Karpas-422 (cell line): Measurements from ENCODE around the gene CARD14. TPM values are rescaled to one million over a fixed set of nuclear protein-coding genes. Genes with fewer than 3 reads are reported as not detected.

ENCODE experiments used
- DNase-seq: peaks from one replicate; pipeline ENCODE4 v3.0.0-alpha.2; 2015
- H2AFZ ChIP-seq: fragments of 200-600 bp; sonication (generic); 2 replicates; pipeline ENCODE4 v1.6.1; 2014; ENCODE audit warnings: antibody characterized with exemption, low read length, mixed read lengths
- H3K27ac ChIP-seq: fragments of 200-600 bp; sonication (generic); 2 replicates; pipeline ENCODE4 v1.5.1; 2014; ENCODE audit warnings: mild to moderate bottlenecking, low read length, moderate library complexity
- H3K27me3 ChIP-seq: fragments of 200-600 bp; sonication (generic); 2 replicates; pipeline ENCODE4 v1.6.1; 2014; ENCODE audit warnings: low read length, mixed read lengths
- H3K36me3 ChIP-seq: fragments of 200-600 bp; sonication (generic); 2 replicates; pipeline ENCODE4 v1.6.1; 2014; ENCODE audit warnings: low read length, mixed read lengths; ENCODE audit not compliant: insufficient read depth
- H3K4me1 ChIP-seq: fragments of 200-600 bp; sonication (generic); 2 replicates; pipeline ENCODE4 v1.6.1; 2014; ENCODE audit warnings: mild to moderate bottlenecking, low read length, mixed read lengths
- H3K4me2 ChIP-seq: fragments of 200-600 bp; sonication (generic); 2 replicates; pipeline ENCODE4 v1.6.1; 2014; ENCODE audit warnings: low read length, low read depth, mild to moderate bottlenecking; ENCODE audit not compliant: poor library complexity, severe bottlenecking
- H3K4me3 ChIP-seq: fragments of 200-600 bp; sonication (generic); 2 replicates; pipeline ENCODE4 v1.5.1; 2014; ENCODE audit warnings: mild to moderate bottlenecking, antibody characterized with exemption, low read length, mixed read lengths
- H3K79me2 ChIP-seq: fragments of 200-600 bp; sonication (generic); 2 replicates; pipeline ENCODE4 v1.6.1; 2014; ENCODE audit warnings: mild to moderate bottlenecking, low read length, mixed read lengths
- H3K9ac ChIP-seq: fragments of 200-600 bp; sonication (generic); 2 replicates; pipeline ENCODE4 v1.6.0; 2014; ENCODE audit warnings: low read length
- H3K9me2 ChIP-seq: fragments of 200-600 bp; sonication (generic), shearing (Covaris generic); replicated peaks from 2 replicates; pipeline ENCODE4 v1.6.0; 2014; ENCODE audit warnings: mild to moderate bottlenecking, low read length, moderate library complexity; ENCODE audit not compliant: insufficient read depth
- H3K9me3 ChIP-seq: fragments of 300-700, 200-600 bp; sonication (generic); 2 replicates; pipeline ENCODE4 v1.6.1; 2014; ENCODE audit warnings: low read length, mixed read lengths
- H4K20me1 ChIP-seq: fragments of 200-600 bp; sonication (generic); 2 replicates; pipeline ENCODE4 v1.6.1; 2014; ENCODE audit warnings: mild to moderate bottlenecking, antibody characterized with exemption, low read length, low read depth; ENCODE audit not compliant: insufficient read depth
- total RNA-seq: library from RNA; depleted of rRNA; stranded (reverse); fragments of >200 nt; shearing (Covaris generic); gene quantifications from 2 replicates; pipeline ENCODE4 v1.2.3, GENCODE V29; 2014; ENCODE audit warnings: low replicate concordance

CARD14 gene
- total RNA-seq, 1 experiment from 2014 or later = not detected

DNA sequence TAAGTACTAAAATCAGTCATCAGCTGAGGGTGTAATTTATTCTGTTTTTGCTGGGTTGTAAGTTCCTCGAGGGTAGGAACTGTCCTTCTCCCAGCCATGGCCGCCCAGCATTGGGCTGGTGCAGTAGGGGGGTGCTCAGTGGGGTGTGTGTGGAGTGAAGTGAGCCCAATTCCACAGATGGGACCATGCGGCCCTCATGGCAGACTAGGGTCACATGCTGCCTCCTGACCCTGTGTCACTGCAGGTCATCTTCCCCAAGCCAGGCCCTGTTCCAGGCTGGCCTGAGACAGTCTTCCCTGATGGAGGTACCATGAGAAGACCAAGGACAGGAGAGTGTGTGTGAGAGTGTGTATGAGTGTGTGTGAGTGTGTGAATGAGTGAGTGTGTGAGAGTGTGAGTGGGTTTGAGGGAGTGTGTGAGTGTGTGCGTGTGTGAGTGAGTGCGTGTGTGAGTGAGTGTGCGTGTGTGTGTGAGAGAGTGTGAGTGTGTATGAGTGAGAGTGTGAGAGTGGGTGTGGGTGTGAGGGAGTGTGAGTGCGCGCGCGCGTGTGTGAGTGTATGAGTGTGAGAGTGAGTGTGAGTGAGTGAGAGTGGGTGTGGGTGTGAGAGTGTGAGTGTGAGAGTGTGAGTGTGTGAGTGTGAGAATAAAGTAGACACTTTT, 54.1 kb downstream of the CARD14 start:
- Histone ChIP-seq H3K27ac (no peak overlapping the region), H3K9me2 (no peaks in the 10 kb centered on the region), H3K79me2 (peaks cover 9% of the 10 kb centered on the region; the same call in 1 of the 2 replicates), H3K9me3 (no peaks in the 10 kb centered on the region), H3K4me1 (peaks cover 16% of the 10 kb centered on the region), H4K20me1 (no peaks in the 10 kb centered on the region; the same call in 1 of the 2 replicates), H3K36me3 (no peaks in the 10 kb centered on the region), H3K4me3 (no peak overlapping the region), H2AFZ (no peak overlapping the region), H3K9ac (no peak overlapping the region), H3K27me3 (no peaks in the 10 kb centered on the region), H3K4me2 (no peak overlapping the region)
- DNase-seq = no peak

DNA sequence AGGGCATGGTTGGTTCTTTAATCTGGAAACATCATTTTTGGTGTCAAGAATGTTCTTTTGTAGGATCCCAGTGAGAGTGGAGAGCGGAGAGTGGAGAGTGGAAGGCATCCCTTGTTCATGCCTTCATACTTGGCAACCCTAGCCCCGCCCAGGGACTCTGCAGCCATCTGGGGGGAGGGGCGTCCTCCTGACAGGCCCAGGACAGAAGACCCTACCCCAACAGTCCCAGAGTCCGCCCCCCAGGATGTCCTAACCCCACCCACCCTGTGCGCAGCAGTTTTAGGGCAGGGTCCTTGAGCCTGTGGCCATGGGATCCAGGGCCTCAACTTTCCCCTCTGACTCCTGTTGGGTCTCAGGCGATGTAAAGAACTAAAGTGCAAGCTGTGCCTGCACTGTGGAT, 54.9 kb downstream of the CARD14 start:
- H2AFZ ChIP-seq = no peak overlapping the region
- no peaks in the 10 kb centered on the region for H3K36me3 ChIP-seq
- H3K4me3 ChIP-seq = no peak overlapping the region
- no peaks in the 10 kb centered on the region for H3K27me3 ChIP-seq
- H3K4me2 ChIP-seq = no peak overlapping the region
- H3K79me2 ChIP-seq = peaks cover 4% of the 10 kb centered on the region; the same call in 1 of the 2 replicates
- peaks cover 9% of the 10 kb centered on the region for H3K4me1 ChIP-seq
- H4K20me1 ChIP-seq = no peaks in the 10 kb centered on the region
- no peak for DNase-seq
- no peak overlapping the region for H3K27ac ChIP-seq
- H3K9me3 ChIP-seq = no peaks in the 10 kb centered on the region
- no peak overlapping the region for H3K9ac ChIP-seq
- no peaks in the 10 kb centered on the region for H3K9me2 ChIP-seq

DNA sequence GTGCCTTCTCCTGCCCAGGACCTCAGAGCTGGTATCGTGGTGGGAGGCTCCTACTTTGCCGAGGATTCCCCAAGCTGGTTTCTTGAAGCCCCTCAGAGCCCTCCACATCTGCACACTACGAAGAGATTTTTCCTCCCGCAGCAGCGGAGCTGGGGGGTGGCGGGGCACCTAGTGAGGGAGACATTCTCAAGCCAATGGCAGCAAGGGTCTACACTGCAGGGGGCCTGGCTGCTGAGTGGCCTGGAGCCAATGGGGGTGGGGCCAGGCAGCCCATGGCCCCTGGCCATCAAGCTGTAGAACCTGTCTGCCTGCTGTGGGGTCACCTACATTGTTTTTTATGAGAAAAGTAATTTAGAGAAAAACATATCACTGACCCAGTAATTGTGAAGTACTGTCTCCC, 55.4 kb downstream of the CARD14 start:
- no peaks in the 10 kb centered on the region for H3K36me3 ChIP-seq
- H3K9me3 ChIP-seq = no peaks in the 10 kb centered on the region
- H3K79me2 ChIP-seq = no peaks in the 10 kb centered on the region
- DNase-seq = no peak
- H3K27me3 ChIP-seq = no peaks in the 10 kb centered on the region
- H3K27ac ChIP-seq = no peak overlapping the region
- peaks cover 7% of the 10 kb centered on the region for H3K4me1 ChIP-seq
- H3K9me2 ChIP-seq = no peaks in the 10 kb centered on the region
- no peak overlapping the region for H3K9ac ChIP-seq
- no peak overlapping the region for H2AFZ ChIP-seq
- no peaks in the 10 kb centered on the region for H4K20me1 ChIP-seq
- no peak overlapping the region for H3K4me3 ChIP-seq
- H3K4me2 ChIP-seq = no peak overlapping the region

DNA sequence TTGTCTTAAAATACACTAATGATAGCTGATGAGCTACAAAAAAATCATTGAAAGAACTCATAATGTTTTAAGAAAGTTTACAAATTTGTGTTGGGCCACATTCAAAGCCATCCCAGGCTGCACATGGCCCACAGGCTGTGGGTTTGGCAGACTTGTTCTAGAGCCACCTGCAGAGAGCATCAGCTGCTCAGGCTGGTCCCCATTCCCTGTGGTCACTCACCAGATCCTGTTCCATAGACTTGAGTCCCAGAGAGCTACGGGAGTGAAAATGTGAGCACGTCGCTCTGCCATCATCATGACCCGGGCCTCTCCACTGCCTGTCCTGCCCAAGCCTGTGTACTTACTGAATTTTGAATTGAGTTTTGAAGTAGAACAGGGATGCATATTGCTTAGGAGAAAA, 57.3 kb downstream of the CARD14 start:
- H3K9me3 ChIP-seq = peaks cover 5% of the 10 kb centered on the region
- H3K36me3 ChIP-seq = no peaks in the 10 kb centered on the region
- no peaks in the 10 kb centered on the region for H3K4me1 ChIP-seq
- H3K27ac ChIP-seq = no peak overlapping the region
- DNase-seq = no peak
- H3K27me3 ChIP-seq = no peaks in the 10 kb centered on the region
- H3K9me2 ChIP-seq = no peaks in the 10 kb centered on the region
- no peak overlapping the region for H3K4me2 ChIP-seq
- no peaks in the 10 kb centered on the region for H4K20me1 ChIP-seq
- H2AFZ ChIP-seq = no peak overlapping the region
- H3K9ac ChIP-seq = no peak overlapping the region
- no peaks in the 10 kb centered on the region for H3K79me2 ChIP-seq
- H3K4me3 ChIP-seq = no peak overlapping the region

DNA sequence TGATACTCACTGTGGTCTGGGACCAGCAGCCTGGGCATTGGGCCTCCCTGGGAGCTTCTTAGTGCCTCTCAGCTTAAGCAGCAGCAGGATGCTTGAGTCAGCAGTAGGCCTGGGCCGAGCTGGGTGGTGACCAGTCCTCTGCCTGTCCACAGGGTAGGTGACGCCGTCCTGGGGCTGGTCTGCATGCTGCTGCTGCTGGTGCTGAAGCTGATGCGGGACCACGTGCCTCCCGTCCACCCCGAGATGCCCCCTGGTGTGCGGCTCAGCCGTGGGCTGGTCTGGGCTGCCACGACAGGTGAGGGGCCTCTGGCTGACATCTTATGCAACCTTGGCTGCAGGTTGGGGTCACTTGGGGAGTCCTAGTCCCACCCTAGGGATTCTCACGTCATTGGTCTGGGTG, 57.8 kb downstream of the CARD14 start:
- H3K79me2 ChIP-seq = no peaks in the 10 kb centered on the region
- DNase-seq = no peak
- no peaks in the 10 kb centered on the region for H3K4me1 ChIP-seq
- no peaks in the 10 kb centered on the region for H3K9me2 ChIP-seq
- H3K36me3 ChIP-seq = no peaks in the 10 kb centered on the region
- H3K9me3 ChIP-seq = peaks cover 8% of the 10 kb centered on the region
- H3K4me2 ChIP-seq = no peak overlapping the region
- no peak overlapping the region for H2AFZ ChIP-seq
- no peaks in the 10 kb centered on the region for H3K27me3 ChIP-seq
- no peak overlapping the region for H3K4me3 ChIP-seq
- H3K27ac ChIP-seq = no peak overlapping the region
- no peaks in the 10 kb centered on the region for H4K20me1 ChIP-seq
- no peak overlapping the region for H3K9ac ChIP-seq

DNA sequence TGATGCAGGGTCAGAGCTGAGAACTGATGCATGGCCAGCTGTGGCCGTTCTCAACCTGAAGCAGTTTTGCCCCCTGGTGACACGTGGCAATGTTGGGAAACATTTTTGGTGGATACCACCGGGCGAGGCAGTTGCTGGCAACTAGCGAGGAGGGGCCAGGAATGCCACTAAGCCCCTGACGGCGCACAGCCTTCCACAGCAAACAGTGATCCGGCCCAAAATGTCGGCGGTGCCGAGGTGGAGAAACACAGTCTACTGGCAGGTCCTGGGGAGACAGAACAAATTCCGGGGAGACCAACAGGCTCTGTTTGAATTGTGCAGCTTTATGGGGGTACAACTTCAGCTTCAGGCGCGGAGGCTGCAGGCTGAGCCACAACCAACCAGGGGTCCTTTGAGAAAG, 58.6 kb downstream of the CARD14 start:
- H2AFZ ChIP-seq = no peak overlapping the region
- H3K79me2 ChIP-seq = no peaks in the 10 kb centered on the region
- H3K4me2 ChIP-seq = no peak overlapping the region
- H3K27me3 ChIP-seq = no peaks in the 10 kb centered on the region
- H3K9ac ChIP-seq = no peak overlapping the region
- DNase-seq = no peak
- no peaks in the 10 kb centered on the region for H3K9me2 ChIP-seq
- no peaks in the 10 kb centered on the region for H4K20me1 ChIP-seq
- H3K36me3 ChIP-seq = no peaks in the 10 kb centered on the region
- H3K4me1 ChIP-seq = no peaks in the 10 kb centered on the region
- peaks cover 13% of the 10 kb centered on the region for H3K9me3 ChIP-seq
- H3K4me3 ChIP-seq = no peak overlapping the region
- no peak overlapping the region for H3K27ac ChIP-seq

DNA sequence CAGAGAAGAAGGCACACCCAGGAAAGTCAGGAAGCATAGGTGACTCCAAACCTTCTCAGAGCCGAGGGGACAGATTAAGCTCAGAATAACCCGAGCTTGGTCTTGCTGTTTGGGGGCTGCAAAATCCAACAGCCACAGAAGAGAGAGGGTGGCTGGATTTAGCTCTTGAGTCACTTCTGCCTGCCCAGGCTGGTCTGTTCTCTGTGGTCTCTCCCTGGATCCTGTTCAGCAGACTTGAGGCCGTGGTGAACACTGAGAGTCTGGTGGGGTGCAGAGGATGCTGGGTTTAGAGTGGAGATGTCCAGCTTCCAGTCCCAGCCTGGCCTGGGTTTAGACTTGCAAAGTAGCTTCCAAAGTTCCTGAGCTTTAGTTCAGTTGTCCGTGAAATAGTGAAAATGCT, 59.2 kb downstream of the CARD14 start:
- Histone ChIP-seq H3K4me1 (no peaks in the 10 kb centered on the region), H3K4me2 (no peak overlapping the region), H3K9me2 (no peaks in the 10 kb centered on the region), H3K27me3 (no peaks in the 10 kb centered on the region), H4K20me1 (no peaks in the 10 kb centered on the region), H2AFZ (no peak overlapping the region), H3K9ac (no peak overlapping the region), H3K36me3 (no peaks in the 10 kb centered on the region), H3K27ac (no peak overlapping the region), H3K9me3 (peaks cover 13% of the 10 kb centered on the region), H3K4me3 (no peak overlapping the region), H3K79me2 (no peaks in the 10 kb centered on the region)
- DNase-seq = no peak

DNA sequence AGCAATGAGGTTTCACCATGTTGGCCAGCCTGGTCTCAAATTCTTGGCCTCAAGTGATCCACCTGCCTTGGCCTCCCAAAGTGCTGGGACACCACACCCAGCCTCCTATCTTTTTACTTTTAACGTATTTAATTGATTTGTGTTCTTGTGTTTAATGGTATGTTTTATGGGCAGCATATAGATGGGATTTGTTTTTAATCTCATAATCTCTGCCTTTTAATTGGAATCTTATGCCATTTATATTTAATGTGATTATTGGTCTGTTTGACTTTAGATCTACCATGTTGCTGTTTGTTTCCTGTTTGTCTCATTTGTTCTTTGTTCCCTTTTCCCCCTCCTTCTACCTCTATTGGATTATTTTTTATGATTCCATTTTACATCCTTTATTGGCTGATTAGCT, 62.6 kb downstream of the CARD14 start:
- Histone ChIP-seq H3K36me3 (no peaks in the 10 kb centered on the region), H4K20me1 (no peaks in the 10 kb centered on the region), H3K4me3 (no peak overlapping the region), H3K27ac (no peak overlapping the region), H3K4me2 (no peak overlapping the region), H3K79me2 (no peaks in the 10 kb centered on the region), H3K9me3 (peaks cover 13% of the 10 kb centered on the region), H3K27me3 (no peaks in the 10 kb centered on the region), H3K9me2 (no peaks in the 10 kb centered on the region), H3K4me1 (no peaks in the 10 kb centered on the region), H3K9ac (no peak overlapping the region), H2AFZ (no peak overlapping the region)
- no peak for DNase-seq
